HCT116 (cell line): ENCODE results near the gene SRPK3.

Experiments used
- SRF ChIP-seq: IDR thresholded peaks from 2 replicates; pipeline ENCODE4 v1.6.1; 2012; ENCODE audit warnings: low read depth
- TF ChIP-seq, protein P1 (sequence below), 3 experiments: fragments of 200-600 bp in 1 of 3; sonication (generic) in 1 of 3; IDR thresholded peaks in 2 of 3; conservative IDR thresholded peaks in 1 of 3; 2 replicates each; pipeline ENCODE4 v1.5.1; 2012 to 2017; ENCODE audit warnings: low read depth in 2 of 3, low read length in 2 of 3, antibody characterized with exemption in 1 of 3, borderline replicate concordance in 1 of 3, control low read depth in 1 of 3, mild to moderate bottlenecking in 1 of 3, mixed read lengths in 1 of 3, mixed run types in 1 of 3, moderate library complexity in 1 of 3; ENCODE audit not compliant: insufficient read depth in 1 of 3
- TF ChIP-seq, protein P2 (sequence below): IDR thresholded peaks from 2 replicates; pipeline ENCODE4 v1.6.1; 2011; ENCODE audit warnings: mild to moderate bottlenecking, low read length, moderate library complexity; ENCODE audit not compliant: insufficient replicate concordance; ENCODE audit errors: extremely low read depth

DNA sequence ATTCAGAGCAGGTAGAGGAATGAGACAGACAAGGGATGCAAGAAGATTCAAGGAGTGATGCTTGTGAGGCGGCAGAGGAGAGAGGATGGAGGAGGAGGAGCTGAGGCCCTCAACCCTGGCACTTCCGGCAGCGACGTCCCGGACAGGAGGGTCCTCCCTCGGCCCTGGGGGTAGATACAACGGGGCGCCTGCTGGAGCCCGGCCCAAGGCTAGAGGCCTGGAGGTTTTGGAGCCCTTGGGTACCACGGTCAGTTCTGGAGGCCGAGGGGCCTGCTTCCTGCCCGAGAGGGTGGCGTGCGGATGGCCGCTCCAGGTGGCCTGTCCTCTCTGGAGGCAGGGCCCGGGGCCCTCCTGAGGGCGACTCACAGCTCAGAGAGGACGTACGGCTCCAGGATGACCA, 27.1 kb downstream of the SRPK3 start:
- no peak for TF ChIP-seq SRF
- TF ChIP-seq, protein P1, sequence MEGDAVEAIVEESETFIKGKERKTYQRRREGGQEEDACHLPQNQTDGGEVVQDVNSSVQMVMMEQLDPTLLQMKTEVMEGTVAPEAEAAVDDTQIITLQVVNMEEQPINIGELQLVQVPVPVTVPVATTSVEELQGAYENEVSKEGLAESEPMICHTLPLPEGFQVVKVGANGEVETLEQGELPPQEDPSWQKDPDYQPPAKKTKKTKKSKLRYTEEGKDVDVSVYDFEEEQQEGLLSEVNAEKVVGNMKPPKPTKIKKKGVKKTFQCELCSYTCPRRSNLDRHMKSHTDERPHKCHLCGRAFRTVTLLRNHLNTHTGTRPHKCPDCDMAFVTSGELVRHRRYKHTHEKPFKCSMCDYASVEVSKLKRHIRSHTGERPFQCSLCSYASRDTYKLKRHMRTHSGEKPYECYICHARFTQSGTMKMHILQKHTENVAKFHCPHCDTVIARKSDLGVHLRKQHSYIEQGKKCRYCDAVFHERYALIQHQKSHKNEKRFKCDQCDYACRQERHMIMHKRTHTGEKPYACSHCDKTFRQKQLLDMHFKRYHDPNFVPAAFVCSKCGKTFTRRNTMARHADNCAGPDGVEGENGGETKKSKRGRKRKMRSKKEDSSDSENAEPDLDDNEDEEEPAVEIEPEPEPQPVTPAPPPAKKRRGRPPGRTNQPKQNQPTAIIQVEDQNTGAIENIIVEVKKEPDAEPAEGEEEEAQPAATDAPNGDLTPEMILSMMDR (IDR thresholded peaks at IDR 0.05 in 2 of 3, conservative IDR thresholded peaks at IDR 0.05 in 1 of 3; ENCODE audit: borderline replicate concordance in 1 of 3, insufficient read depth in 1 of 3, low read depth in 2 of 3, low read length in 2 of 3) = no peak
- TF ChIP-seq, protein P2, sequence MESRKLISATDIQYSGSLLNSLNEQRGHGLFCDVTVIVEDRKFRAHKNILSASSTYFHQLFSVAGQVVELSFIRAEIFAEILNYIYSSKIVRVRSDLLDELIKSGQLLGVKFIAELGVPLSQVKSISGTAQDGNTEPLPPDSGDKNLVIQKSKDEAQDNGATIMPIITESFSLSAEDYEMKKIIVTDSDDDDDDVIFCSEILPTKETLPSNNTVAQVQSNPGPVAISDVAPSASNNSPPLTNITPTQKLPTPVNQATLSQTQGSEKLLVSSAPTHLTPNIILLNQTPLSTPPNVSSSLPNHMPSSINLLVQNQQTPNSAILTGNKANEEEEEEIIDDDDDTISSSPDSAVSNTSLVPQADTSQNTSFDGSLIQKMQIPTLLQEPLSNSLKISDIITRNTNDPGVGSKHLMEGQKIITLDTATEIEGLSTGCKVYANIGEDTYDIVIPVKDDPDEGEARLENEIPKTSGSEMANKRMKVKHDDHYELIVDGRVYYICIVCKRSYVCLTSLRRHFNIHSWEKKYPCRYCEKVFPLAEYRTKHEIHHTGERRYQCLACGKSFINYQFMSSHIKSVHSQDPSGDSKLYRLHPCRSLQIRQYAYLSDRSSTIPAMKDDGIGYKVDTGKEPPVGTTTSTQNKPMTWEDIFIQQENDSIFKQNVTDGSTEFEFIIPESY = no peak
